Brain microvascular endothelial cell (primary cell): Measurements from ENCODE around the gene COL28A1.

Experiments used
- DNase-seq: peaks from one replicate; pipeline ENCODE4 v3.0.0-alpha.2; 2020
- H3K27ac ChIP-seq: fragments of 250-450 bp; sonication (Bioruptor Pico); 2 replicates; pipeline ENCODE4 v1.5.1; 2020; ENCODE audit warnings: mild to moderate bottlenecking, moderate library complexity
- H3K27me3 ChIP-seq: fragments of 250-450 bp; sonication (Bioruptor Pico); replicated peaks from 2 replicates; pipeline ENCODE4 v1.5.1; 2020; ENCODE audit warnings: mild to moderate bottlenecking
- H3K36me3 ChIP-seq: fragments of 250-450 bp; sonication (Bioruptor Pico); replicated peaks from 2 replicates; pipeline ENCODE4 v1.5.1; 2020; ENCODE audit warnings: mild to moderate bottlenecking
- H3K4me3 ChIP-seq: 2 replicates; pipeline ENCODE4 v1.5.1; 2011; ENCODE audit warnings: low read depth, mild to moderate bottlenecking, control low read depth, low read length, moderate library complexity
- CTCF ChIP-seq: IDR thresholded peaks from 2 replicates; pipeline ENCODE4 v1.5.1; 2011; ENCODE audit warnings: low read depth, mild to moderate bottlenecking, moderate library complexity, low read length, control low read depth, inconsistent platforms; ENCODE audit errors: missing control alignments
- in situ Hi-C: cut with HindIII; loops from 2 replicates; pipeline ENCODE4 v1.10.0; 2017; ENCODE audit warnings: low sequenced_read_pairs, low pct_ligation_motif_present

The COL28A1 gene

DNA sequence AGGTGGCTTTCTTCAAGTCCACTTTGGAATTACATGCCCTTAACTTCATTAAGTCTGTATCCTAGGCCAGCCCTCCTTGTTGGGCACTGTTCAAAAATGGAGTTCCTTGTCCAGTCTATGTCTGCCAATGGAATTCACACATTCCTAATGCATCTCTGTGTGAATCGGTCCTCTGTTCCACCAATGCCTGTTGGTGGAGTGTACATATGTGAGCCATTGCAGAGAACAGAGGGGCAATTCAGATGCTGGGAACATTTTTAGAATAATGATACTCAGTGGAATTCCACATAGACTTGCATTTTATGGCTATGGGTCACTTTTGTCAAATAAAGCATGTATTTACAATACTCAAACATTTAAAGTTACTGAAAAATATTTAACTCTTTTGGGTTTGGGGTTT, 108.3 kb downstream of the COL28A1 start:
- Histone ChIP-seq H3K4me3 (no peak overlapping the region), H3K36me3 (no peaks in the 10 kb centered on the region), H3K27ac (no peak overlapping the region), H3K27me3 (no peaks in the 10 kb centered on the region)
- no peak for DNase-seq
- TF ChIP-seq CTCF = no peak
- in situ Hi-C loops = loop anchor here (25.0 kb wide), 1 partner anchor 110 kb away; the partner anchor contains the start of gene COL28A1

DNA sequence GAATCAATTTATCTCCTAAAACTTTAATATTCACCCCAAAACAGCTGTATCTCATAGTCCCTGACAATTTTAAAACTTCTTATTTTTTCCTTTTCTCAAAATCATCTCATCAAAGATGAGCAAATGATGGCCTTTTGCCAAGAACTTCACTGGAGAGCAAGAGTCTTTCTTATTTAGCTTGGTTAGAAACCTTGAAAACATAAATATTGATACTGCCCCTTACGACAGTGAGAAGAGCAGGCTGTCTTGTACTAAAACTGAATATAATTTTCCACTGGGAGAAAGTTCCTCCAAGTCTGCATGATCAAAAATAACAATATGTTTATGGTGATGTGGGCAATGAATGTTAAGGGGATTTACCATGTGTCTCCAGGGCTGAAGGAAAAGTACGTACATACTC, 109.0 kb downstream of the COL28A1 start:
- Histone ChIP-seq H3K27ac (no peak overlapping the region), H3K27me3 (no peaks in the 10 kb centered on the region), H3K4me3 (no peak overlapping the region), H3K36me3 (no peaks in the 10 kb centered on the region)
- in situ Hi-C loops = loop anchor here (25.0 kb wide), 1 partner anchor 111 kb away; the partner anchor contains the start of gene COL28A1
- no peak for DNase-seq
- TF ChIP-seq CTCF = no peak

DNA sequence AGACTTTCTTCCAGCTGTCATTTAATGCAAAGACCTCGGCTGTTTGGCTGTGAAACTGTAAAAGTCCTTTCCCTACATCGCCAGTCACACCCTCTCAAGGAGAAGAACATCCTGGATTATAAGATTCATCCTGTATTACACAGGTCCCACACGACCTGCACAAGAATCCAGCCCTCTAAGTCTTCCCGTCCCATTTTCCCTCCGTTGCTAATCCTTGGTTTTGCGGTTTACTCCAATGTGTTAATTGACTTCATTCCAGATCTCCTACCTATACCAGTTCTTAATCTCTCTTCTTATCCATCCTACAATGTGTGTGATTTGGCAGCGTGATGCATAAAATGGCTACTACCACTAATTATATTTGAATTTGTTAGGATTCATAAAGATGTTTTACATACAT, 110.4 kb downstream of the COL28A1 start:
- TF ChIP-seq CTCF = no peak
- Histone ChIP-seq H3K27me3 (no peaks in the 10 kb centered on the region), H3K27ac (no peak overlapping the region), H3K36me3 (no peaks in the 10 kb centered on the region), H3K4me3 (no peak overlapping the region)
- no peak for DNase-seq
- in situ Hi-C loops = loop anchor here (25.0 kb wide), 1 partner anchor 112 kb away; the partner anchor contains the start of gene COL28A1

- no peaks in the 10 kb centered on the region for H3K36me3 ChIP-seq
- peak; percentile 94 for TF ChIP-seq CTCF
- H3K27ac ChIP-seq = no peak overlapping the region
- DNase-seq = peak; percentile 64
- peak overlapping the region; percentile 59 for H3K4me3 ChIP-seq
- H3K27me3 ChIP-seq = no peaks in the 10 kb centered on the region
- in situ Hi-C loops = no loop called here
Measured at GRCh38 chr7:7424151-7424873, 111.4 kb downstream of the COL28A1 start.

DNA sequence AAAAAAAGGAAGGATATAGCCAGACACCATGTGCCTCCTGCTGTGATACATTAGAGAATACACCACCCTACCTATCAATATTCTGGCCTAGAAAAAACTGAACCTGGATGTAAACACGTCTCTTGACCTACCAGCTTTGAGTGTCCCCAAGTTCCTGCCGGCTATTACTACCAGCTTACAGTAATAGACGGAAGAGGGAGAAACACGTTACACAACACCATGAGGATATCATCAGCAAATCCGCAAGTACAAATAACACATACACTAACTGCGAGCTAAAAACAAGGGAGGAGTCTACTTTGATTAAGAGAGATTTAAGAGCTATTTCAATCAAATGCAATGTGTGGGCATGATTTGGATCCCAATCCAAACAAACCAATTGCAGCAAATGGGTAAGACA, 113.0 kb downstream of the COL28A1 start:
- H3K4me3 ChIP-seq = no peak overlapping the region
- no peak overlapping the region for H3K27ac ChIP-seq
- TF ChIP-seq CTCF = no peak
- in situ Hi-C loops = no loop called here
- no peaks in the 10 kb centered on the region for H3K27me3 ChIP-seq
- no peaks in the 10 kb centered on the region for H3K36me3 ChIP-seq
- no peak for DNase-seq

DNA sequence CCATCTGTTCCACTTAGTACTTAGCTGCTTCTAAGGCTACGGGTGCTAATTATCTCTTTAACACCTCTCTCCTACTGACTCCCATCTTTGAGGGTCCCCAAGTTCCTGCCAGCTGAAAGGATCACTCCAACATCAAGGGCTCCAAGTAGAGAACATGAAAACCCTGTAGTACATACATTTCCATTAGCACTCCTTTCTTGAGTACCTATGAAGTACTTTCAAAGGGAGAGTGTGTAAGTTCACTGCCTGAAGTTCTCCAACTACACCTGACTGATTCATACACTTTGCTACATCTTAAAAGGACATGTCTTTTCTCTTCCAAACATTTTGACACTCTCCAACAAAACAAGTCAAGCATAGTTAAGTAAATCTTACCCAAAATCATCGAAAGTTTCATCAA, 113.8 kb downstream of the COL28A1 start:
- in situ Hi-C loops = no loop called here
- no peak overlapping the region for H3K4me3 ChIP-seq
- H3K27ac ChIP-seq = no peak overlapping the region
- no peaks in the 10 kb centered on the region for H3K36me3 ChIP-seq
- TF ChIP-seq CTCF = no peak
- DNase-seq = no peak
- H3K27me3 ChIP-seq = no peaks in the 10 kb centered on the region
